OCI-LY3 (cell line): ENCODE results near the gene ARSJ.

Experiments
- EZH2phosphoT487 ChIP-seq: fragments of 200-600 bp; shearing (Covaris generic); IDR thresholded peaks from 2 replicates; pipeline ENCODE4 v1.6.1; 2018; ENCODE audit warnings: antibody characterized with exemption, mixed run types, low read depth
- TF ChIP-seq, protein P1 (sequence below): fragments of 200-600, 300-600 bp; sonication (generic); IDR thresholded peaks from 2 replicates; pipeline ENCODE4 v1.5.1; 2014; ENCODE audit warnings: antibody characterized with exemption, low read length, low read depth

GRCh38 chr4:113905301-113905700 lies 74.1 kb downstream of the ARSJ start:
- TF ChIP-seq, protein P1, sequence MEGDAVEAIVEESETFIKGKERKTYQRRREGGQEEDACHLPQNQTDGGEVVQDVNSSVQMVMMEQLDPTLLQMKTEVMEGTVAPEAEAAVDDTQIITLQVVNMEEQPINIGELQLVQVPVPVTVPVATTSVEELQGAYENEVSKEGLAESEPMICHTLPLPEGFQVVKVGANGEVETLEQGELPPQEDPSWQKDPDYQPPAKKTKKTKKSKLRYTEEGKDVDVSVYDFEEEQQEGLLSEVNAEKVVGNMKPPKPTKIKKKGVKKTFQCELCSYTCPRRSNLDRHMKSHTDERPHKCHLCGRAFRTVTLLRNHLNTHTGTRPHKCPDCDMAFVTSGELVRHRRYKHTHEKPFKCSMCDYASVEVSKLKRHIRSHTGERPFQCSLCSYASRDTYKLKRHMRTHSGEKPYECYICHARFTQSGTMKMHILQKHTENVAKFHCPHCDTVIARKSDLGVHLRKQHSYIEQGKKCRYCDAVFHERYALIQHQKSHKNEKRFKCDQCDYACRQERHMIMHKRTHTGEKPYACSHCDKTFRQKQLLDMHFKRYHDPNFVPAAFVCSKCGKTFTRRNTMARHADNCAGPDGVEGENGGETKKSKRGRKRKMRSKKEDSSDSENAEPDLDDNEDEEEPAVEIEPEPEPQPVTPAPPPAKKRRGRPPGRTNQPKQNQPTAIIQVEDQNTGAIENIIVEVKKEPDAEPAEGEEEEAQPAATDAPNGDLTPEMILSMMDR, result no peak
- TF ChIP-seq EZH2phosphoT487, result no peak
